Measurements from ENCODE around the gene BOD1L1.

The BOD1L1 gene

GRCh38 chr4:13601848-13602247 is 25.7 kb downstream of the BOD1L1 start:
- no peak for DNase-seq (ENCODE audit: insufficient read length, low spot score)
- no peak for TF ChIP-seq CTCF (IDR thresholded peaks at IDR 0.05; ENCODE audit: insufficient read depth, missing control alignments)
- FAIRE-seq, result no peak

DNA sequence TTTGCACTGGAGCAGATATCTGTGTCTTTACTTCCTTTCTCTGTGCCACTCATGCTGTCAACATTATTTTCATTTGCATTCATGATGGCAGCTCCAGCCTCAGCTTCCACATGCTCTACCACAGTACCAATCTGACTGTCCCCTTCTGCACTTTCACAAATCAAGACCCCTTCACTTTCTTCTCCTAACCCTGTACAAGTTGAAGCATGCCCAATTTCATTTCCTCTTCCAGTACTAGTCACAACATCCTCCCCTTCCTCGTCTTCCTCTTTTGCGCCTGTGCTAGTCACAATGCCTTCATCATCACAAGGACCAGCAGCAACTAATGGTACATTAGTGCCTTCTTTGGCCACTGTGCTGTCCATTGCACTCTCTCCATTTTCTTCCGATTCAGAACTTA is 26.5 kb downstream of the BOD1L1 start:
- FAIRE-seq (no peak), DNase-seq (ENCODE audit: insufficient read length, low spot score) (no peak)
- TF ChIP-seq CTCF (IDR thresholded peaks at IDR 0.05; ENCODE audit: insufficient read depth, missing control alignments), result no peak

DNA sequence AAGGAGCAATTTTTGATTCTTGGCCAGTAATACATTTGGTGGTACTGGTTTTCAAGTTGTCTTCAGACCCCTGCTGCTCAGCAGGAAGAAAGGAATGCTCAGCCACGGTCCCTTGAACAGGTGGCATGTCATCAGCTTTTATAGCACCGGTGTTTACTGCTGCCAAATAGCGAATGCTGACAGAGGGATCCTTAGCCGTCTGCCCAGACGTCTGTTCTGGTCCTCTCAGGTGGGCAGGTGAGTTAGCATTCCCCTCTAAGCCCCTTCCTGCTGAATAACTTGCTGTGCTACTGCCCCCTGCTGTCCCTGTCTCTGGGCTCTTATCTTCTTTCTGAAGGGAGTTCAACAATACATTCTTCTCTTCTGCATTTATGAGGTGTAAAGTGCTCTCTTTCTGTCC is 28.4 kb downstream of the BOD1L1 start:
- no peak for DNase-seq (ENCODE audit: insufficient read length, low spot score)
- no peak for FAIRE-seq
- peak; percentile 13 for TF ChIP-seq CTCF (IDR thresholded peaks at IDR 0.05; ENCODE audit: insufficient read depth, missing control alignments)

- no peak for TF ChIP-seq CTCF (IDR thresholded peaks at IDR 0.05; ENCODE audit: insufficient read depth, missing control alignments)
- FAIRE-seq (no peak), DNase-seq (ENCODE audit: insufficient read length, low spot score) (no peak)
Measured at GRCh38 chr4:13597604-13598003, 29.9 kb downstream of the BOD1L1 start.

DNA sequence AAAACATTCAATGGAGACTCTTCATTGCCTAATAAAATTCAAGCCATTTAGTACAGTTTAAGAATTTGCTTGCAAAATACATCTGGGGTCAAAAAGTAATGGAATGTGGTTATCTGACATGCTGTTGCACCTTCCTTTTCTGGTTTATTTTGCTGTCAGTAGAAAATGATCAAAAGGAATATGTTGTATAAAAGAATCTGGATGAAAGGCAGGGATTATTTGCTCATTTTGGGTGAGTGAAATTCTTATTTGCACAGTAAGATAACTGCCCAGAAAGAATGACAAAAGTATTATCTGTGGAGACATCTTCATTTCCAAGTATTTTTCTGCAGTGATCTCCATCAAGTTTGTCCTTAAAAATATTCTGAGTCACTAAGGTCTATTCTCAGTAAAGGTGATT is 30.4 kb downstream of the BOD1L1 start:
- no peak for DNase-seq (ENCODE audit: insufficient read length, low spot score)
- TF ChIP-seq CTCF (IDR thresholded peaks at IDR 0.05; ENCODE audit: insufficient read depth, missing control alignments), result no peak
- no peak for FAIRE-seq

DNA sequence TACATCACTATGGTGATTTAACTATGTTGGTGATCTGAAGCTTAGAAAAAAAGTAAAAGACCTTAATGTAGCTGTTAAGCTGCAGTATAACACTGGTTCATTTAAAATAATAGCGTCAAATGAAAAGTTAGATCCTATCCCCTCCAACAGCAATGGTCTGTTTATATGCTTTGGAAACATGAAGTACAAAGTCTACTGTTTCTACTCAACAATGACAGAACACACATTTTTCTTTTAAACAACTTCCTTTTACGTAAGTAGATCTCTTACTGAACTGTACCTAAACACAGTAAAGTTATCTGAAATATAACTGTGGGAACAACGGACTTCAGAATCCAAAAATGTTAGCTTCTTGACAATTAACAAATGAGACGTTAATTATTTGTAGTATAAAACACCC is 35.3 kb downstream of the BOD1L1 start:
- no peak for FAIRE-seq
- TF ChIP-seq CTCF (IDR thresholded peaks at IDR 0.05; ENCODE audit: insufficient read depth, missing control alignments), result no peak
- DNase-seq (ENCODE audit: insufficient read length, low spot score), result no peak

DNA sequence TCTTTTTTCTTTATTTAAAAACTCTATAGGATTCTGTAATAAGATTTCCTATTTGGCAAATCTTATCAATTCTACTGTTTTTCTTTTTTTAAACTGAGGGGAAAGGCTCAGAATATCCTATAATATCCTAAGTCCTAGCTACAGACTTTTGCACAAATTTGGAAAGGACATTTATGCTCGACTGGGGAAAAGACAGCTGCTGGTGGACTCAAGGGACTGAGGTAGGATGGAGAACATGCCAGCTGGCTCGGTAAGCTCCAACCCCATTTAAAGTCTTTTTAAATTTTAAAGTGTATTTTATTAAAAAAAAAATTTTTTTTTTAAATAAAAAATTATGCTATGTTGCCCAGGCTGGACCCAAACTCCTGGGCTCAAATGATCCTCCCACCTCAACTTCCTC is 36.8 kb downstream of the BOD1L1 start:
- FAIRE-seq (no peak), DNase-seq (ENCODE audit: insufficient read length, low spot score) (no peak)
- TF ChIP-seq CTCF (IDR thresholded peaks at IDR 0.05; ENCODE audit: insufficient read depth, missing control alignments), result no peak

All from D721Med (cell line).